AML-193 (cell line): ENCODE data around the gene GYS2.
"Not testable (repeated sequence)": the region's sequence is repeated elsewhere in the genome, so short reads cannot be mapped to it uniquely, and the experiment has no call there.

Experiments
- DNase-seq, 2 experiments: peaks; one replicate each; lab custom pipeline; 2025; lab: John Stamatoyannopoulos, UW

GYS2 gene

GRCh38 chr12:21602774-21603173 is 1.9 kb downstream of the GYS2 start:
- no peak for DNase-seq

- DNase-seq, result no peak
These were observed 4.5 kb downstream of the GYS2 start for GRCh38 chr12:21600196-21600595.

- DNase-seq, result no peak
These were observed 5.3 kb downstream of the GYS2 start for GRCh38 chr12:21599143-21599999.

- no peak for DNase-seq
These were observed 6.0 kb downstream of the GYS2 start for GRCh38 chr12:21598651-21599050.

GRCh38 chr12:21595356-21595755 is 9.3 kb downstream of the GYS2 start:
- not testable (repeated sequence) for DNase-seq

- no peak for DNase-seq
These were observed 19.2 kb downstream of the GYS2 start for GRCh38 chr12:21585485-21585884.

GRCh38 chr12:21584403-21585182 is 20.1 kb downstream of the GYS2 start:
- not testable (repeated sequence) for DNase-seq

- no peak for DNase-seq
These were observed 21.1 kb downstream of the GYS2 start for GRCh38 chr12:21583587-21583986.

- DNase-seq, result no peak
These were observed 23.7 kb downstream of the GYS2 start for GRCh38 chr12:21580748-21581516.

- no peak for DNase-seq
These were observed 27.1 kb downstream of the GYS2 start for GRCh38 chr12:21577516-21577915.

GRCh38 chr12:21576431-21576830 is 28.2 kb downstream of the GYS2 start:
- DNase-seq, result no peak

- no peak for DNase-seq
These were observed 30.8 kb downstream of the GYS2 start for GRCh38 chr12:21573733-21574358.

- DNase-seq, result no peak
These were observed 33.6 kb downstream of the GYS2 start for GRCh38 chr12:21571046-21571445.

GRCh38 chr12:21568115-21568514 is 36.5 kb downstream of the GYS2 start:
- DNase-seq, result no peak

- DNase-seq, result no peak
These were observed 37.7 kb downstream of the GYS2 start for GRCh38 chr12:21566907-21567394.

GRCh38 chr12:21566223-21566906 is 38.3 kb downstream of the GYS2 start:
- DNase-seq, result no peak

GRCh38 chr12:21562859-21563258 is 41.8 kb downstream of the GYS2 start:
- no peak for DNase-seq

- no peak for DNase-seq
These were observed 43.5 kb downstream of the GYS2 start for GRCh38 chr12:21561158-21561557.

- DNase-seq, result no peak
These were observed 44.6 kb downstream of the GYS2 start for GRCh38 chr12:21559855-21560569.

- DNase-seq, result no peak
These were observed 46.5 kb downstream of the GYS2 start for GRCh38 chr12:21558100-21558679.
